Suprapubic skin (tissue), 3 donors: ENCODE data around the gene DSTN.

ENCODE experiments used
- CTCF ChIP-seq, 2 donors: fragments of 200-600 bp in 1 of 2; fragments of 450-650 bp in 1 of 2; sonication (generic) in 1 of 2; IDR thresholded peaks; one replicate each; pipeline ENCODE4 v1.5.1; 2016 to 2019; ENCODE audit warnings: antibody characterized with exemption in 2 of 2, mild to moderate bottlenecking in 1 of 2, moderate library complexity in 1 of 2
- POLR2A ChIP-seq, 2 donors: fragments of 450-650 bp; IDR thresholded peaks; one replicate each; pipeline ENCODE4 v1.6.1; 2017; ENCODE audit warnings: antibody characterized with exemption in 2 of 2, mild to moderate bottlenecking in 2 of 2, moderate library complexity in 2 of 2

- TF ChIP-seq CTCF (IDR thresholded peaks at IDR 0.05), result no peak
- TF ChIP-seq POLR2A (IDR thresholded peaks at IDR 0.05), result no peak
Observed at GRCh38 chr20:17602493-17602892, 32.6 kb downstream of the DSTN start.
